HG02973 (cell line): ENCODE results near the gene CPT1A.

Experiments
- ATAC-seq: cut with Tn5 transposase; IDR thresholded peaks from one replicate; pipeline ENCODE4 v1.9.1; 2021; ENCODE audit warnings: moderate library complexity; ENCODE audit not compliant: unreplicated experiment

The CPT1A gene

DNA sequence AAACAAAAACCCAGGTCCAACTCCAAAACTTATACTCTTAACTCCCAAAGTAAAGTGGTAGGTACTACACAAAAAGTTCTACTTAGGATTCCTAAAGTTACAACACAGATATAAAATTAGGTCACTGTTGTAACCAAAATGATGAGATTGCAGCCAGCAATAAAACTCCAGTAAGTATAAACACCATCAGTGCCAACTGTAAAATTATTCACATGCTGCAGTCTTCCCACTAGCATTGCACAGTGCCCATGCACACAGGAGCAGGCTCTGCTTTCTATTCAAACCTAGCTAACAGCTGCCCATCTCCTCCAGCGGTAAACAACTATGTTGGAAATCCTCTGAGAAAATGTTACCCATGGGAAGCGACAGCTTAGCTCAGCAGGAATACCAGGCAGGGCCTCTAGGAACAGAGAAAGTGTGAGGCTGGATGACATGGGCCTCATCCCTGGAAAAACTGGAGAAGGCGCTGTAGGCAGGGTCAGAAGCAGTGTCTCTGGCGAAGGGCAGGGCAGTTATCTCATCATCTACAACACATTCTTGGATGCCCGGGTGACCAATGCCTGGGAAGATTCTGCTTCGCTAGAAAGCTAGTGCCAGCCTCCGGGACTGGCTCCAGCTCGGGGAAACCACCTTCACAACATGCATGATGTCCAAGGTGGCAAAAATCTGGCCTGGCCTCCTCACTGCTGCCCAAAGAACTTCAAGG is 9.1 kb downstream of the CPT1A start:
- ATAC-seq, result no peak

- no peak for ATAC-seq
Measured at GRCh38 chr11:68831124-68831523, 10.6 kb downstream of the CPT1A start.

DNA sequence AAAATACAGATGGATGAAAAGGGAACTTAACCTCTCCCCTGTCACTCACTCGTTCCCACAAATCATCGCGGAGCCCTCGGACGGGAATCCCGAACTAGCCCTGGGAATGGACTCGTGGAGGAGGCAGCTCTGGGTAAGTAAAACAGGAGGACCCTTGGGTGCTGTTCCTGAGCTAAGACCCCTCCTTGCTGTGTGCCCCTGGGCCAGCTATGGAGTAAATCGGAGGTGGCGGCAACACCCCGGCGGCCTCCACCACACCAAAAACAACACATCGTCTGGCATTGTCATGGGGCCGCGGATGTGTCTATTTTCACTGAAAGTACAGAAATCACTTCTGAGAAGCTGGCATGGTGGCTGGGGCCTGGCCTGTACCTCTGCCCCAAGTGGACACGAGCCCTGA is 12.1 kb downstream of the CPT1A start:
- ATAC-seq, result no peak

DNA sequence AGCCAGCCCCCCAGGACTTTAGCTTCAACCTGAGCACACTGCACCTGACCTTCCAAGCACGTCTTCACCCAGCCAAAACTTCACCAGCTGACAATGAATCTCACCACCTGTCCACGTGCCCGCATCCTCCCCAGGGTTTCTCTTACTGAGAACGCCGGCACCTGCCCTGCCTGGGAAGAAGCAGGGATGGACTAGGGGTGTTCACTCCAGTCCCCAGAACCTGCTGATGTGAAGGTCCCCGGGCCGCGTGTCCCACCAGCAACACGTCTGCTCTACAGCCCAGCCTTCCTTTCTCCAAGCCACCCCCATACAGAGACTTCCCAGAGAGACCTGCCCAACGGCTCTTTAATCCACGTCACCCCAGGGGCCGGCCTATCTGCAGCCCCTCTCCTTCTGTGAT is 12.8 kb downstream of the CPT1A start:
- no peak for ATAC-seq

- ATAC-seq, result no peak
Measured at GRCh38 chr11:68828155-68828931, 13.4 kb downstream of the CPT1A start.

GRCh38 chr11:68827733-68828132 is 14.0 kb downstream of the CPT1A start:
- no peak for ATAC-seq

- ATAC-seq, result no peak
Measured at GRCh38 chr11:68826726-68827125, 15.0 kb downstream of the CPT1A start.

DNA sequence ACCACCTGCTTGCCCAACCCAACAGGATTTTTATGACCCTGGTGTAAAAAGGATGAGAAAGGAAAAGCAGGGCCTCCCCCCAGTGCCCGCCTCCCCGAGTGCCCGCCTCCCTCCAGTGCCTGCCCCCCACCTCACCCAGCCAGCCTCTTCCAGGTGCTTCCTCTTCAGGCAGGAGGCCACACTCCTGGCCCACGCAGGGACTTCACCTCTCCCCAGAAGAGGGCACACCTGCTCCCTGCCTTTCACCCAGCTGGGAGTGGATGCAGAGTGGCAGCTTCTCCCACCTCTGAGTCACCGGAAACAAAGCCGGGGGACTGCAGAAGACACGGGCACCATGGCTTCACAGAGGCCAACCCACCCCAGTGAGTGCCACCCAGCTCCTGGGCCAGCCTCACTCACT is 16.1 kb downstream of the CPT1A start:
- no peak for ATAC-seq

DNA sequence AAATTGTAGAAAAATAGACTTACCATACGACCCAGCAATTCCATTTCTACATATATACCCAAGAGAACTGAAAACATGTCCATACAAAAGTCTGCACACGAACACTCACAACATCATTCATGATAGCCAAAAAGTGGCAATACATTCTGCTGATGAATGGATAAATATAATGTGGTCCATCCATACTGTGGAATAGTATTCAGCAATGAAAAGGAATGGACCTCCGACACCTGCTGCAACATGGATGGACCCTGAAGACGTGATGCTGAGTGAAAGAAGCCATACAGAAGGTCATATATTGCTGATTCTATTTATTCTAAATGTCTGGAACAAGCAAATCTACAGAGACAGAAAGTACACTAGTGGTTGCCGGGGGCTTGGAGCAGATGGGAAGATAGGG is 19.2 kb downstream of the CPT1A start:
- ATAC-seq, result no peak

DNA sequence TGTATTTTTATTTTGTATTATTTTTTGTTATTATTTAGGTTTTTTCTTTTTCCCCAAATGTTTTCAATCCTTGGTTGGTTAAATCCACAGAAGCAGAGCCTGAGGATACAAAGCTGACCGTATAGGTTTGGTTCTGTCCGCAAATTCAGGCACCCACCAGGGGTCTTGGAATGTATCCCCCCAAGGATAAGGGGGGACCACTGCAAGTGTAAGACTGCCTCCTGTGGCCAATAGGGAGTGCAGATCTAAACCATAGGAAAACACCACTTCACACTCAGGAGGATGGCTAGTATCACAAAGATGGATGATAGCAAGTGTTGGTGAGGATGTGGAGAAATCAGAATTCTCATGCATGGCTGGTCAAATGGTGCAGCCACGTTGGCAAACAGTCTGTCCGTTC is 20.0 kb downstream of the CPT1A start:
- no peak for ATAC-seq

DNA sequence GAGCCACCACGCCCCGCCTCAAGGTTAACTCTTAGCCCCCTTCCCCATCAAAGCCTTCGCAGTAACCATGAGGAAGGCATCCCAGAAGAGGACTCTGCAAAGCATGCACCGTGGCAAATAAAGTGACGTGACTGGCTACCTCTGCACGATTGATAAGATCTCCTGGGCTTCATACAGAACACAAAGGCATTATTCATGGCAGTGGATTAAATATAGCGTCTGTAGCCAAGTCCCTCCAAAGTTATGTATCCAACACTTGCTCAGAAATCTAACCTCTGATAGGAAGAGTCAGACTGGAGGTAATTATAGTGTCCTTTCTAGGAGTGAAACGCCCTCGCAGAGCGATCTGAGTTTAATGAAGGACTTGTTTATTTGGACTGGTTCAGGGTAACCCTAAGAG is 22.4 kb downstream of the CPT1A start:
- ATAC-seq, result no peak

DNA sequence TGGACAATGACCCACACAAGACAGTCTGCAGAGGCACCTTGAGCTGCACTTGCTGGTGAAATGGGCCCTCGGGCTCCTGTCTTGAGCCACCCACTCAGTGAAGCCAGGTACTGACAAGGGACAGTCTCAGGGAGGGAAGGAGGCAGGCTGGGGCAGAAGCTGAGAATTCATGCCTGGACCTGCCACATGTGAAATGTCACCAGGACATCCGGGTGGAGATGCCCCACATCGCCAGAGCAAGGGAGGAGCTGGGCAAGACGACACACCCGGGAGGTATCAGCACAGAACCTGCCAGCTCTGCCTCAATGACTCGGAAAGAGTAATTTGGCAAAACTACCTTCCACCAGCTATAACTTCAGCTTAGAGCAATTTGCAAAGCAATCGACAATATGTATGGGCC is 23.5 kb downstream of the CPT1A start:
- ATAC-seq, result no peak

GRCh38 chr11:68817554-68817953 is 24.2 kb downstream of the CPT1A start:
- ATAC-seq, result no peak

DNA sequence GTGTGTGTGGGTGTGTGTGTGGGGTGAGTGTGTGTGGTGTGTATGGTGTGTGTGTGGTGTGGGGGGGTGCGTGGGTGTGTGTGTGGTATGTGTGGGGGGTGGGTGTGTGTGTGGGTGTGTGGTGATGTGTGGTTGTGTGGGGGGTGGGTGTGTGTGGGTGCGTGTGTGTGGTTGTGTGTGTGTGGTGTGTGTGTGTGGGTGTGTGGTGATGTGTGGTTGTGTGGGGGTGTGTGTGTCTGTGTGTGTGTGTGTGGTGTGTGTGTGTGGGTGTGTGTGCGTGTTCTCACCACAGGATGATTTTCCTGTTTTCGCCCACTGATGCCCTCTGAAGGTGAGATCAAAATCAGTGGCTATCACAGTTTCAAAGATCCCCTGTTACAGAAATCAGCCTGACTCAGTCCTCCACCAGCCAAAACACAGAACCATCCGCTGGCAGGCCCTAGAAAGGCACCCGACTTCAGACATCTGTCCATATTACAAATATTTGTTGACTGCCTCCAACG is 24.7 kb downstream of the CPT1A start:
- ATAC-seq, result no peak

DNA sequence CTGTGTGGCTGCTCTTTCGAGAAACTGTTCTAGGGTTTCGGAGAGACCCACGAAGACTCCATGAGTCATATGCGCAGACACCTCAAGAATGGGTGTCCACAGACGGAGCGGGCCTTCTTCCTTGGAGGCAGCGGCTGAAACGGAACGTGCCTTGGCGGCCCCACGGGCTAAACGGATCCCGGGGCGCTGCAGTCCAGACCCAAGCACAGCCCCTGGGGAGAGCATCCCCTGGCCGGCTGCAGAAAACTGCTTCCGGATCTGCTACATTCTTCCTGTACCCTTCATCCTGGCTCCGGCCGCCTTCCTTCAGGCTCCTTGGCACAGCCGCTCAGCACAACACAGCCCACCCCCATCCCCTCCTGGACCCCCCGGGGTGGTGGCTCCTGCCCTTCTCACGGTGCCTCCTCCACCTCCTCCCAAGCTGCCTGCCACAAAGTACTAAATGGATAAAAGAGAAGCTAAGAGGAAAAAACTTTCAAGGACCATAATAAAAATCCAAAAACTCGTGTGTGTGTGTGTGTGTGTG is 25.4 kb downstream of the CPT1A start:
- ATAC-seq, result no peak

GRCh38 chr11:68813773-68814172 is 27.9 kb downstream of the CPT1A start:
- ATAC-seq, result no peak

- no peak for ATAC-seq
Measured at GRCh38 chr11:68812526-68812925, 29.2 kb downstream of the CPT1A start.

- no peak for ATAC-seq
Measured at GRCh38 chr11:68810164-68810563, 31.6 kb downstream of the CPT1A start.

DNA sequence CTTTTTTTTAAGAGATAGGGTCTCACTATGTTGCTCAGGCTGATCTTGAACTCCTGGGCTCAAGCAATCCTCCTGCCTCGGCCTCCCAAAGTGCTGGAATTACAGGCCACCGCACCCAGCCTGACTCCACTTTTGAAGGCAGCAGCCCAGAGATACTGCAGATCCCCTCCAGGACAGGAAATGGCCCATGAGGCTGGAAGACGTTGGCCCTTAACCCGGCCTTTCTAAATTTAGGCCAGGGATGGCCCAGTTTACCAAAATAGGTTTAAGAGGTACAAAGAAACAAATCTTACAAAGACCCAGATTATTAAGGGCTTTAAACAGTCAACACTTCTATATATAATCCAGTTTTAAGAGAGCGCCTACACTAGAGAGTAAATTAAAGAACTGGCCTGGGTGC is 32.2 kb downstream of the CPT1A start:
- no peak for ATAC-seq

GRCh38 chr11:68808787-68809186 is 32.9 kb downstream of the CPT1A start:
- ATAC-seq, result no peak

DNA sequence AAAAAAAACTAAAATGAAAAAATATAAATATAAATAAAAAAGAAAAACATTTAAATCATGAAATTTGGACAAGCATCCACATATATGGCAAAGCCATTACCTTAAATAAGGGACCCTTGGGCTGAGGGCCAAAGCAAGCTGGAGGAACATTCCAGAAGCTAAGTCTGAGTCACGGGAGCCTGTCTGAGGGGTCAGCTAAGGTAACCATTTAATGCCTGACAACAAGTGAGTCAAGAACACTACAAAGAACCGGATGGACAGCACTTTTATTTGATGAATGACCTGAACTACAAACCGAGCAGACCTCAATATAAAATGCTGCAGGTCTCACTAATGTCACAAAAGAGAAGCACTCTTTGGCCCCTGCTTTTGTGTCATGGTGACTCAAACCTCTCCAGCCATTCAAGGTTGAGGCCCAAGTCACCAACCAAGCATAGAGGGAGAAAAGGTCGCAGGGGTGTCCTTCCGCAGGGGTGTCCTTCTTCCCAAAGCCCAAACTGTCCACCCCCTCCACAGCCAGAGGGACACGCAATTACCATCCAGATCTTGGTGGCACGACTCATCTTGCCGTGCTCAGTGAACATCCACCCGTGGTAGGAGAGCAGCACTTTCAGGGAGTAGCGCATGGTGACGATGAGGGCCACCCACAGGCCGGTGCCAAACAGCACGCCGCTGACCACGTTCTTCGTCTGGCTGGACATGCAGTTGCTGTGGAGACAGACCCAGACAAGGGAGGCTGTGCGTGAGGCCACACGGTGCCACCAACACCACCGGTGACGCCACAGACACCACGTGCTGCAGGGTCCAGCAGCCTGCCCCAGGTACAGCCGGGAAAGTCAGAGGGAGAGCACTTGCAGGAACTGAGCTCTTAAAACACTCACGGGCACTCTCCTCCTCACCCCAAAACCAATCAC is 34.5 kb downstream of the CPT1A start:
- ATAC-seq, result no peak
